Measurements from ENCODE around the gene NAIF1.
"Not testable (repeated sequence)": the region's sequence is repeated elsewhere in the genome, so short reads cannot be mapped to it uniquely, and the experiment has no call there.

The NAIF1 gene

GRCh38 chr9:128024761-128025308 lies 42.3 kb downstream of the NAIF1 start:
- no peak for DNase-seq

DNA sequence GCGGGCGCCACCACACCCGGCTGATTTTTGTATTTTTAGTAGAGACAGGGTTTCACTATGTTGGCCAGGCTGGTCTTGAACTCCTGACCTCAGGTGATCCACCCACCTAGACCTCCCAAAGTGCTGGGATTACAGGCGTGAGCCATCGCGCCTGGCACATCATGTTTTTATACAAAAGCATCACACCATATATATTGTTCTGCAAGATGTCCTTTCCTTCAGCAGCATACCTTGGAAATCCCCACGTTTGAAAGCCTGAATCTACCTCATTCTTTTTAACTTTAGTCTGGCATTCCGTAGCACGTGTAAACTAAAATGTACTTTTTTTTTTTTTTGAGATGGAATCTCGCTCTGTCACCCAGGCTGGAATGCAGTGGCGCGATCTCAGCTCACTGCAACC lies 43.4 kb downstream of the NAIF1 start:
- DNase-seq, result not testable (repeated sequence)

DNA sequence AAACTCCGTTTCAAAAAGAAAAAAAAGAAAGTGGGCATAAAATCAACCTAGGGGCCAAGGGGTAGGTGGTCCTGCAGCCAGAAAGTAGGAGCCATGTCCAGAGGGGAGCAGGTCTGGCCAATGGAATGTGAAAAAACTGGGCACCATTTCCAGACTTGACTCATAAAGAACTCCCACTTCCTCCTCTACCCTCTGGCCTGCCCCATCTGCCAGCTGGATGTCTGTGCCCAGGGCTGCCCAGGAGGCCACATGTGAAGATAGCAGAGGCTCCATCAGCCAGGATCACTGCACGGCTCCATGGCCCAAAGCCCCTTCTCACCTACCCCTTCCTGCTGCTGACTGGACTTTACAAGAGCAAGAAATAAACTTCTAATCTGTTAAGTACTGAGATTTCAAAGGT lies 44.2 kb downstream of the NAIF1 start:
- DNase-seq, result no peak

GRCh38 chr9:128021098-128021497 lies 46.0 kb downstream of the NAIF1 start:
- no peak for DNase-seq

- DNase-seq, result no peak
Measured at GRCh38 chr9:128020692-128021091, 46.4 kb downstream of the NAIF1 start.

GRCh38 chr9:128015696-128016095 lies 51.4 kb downstream of the NAIF1 start:
- DNase-seq, result no peak
